Left hindlimb (tissue), 1 donor: ENCODE measurements around the gene C2orf92.
"Not testable (repeated sequence)": the region's sequence is repeated elsewhere in the genome, so short reads cannot be mapped to it uniquely, and the experiment has no call there.

Experiments
- DNase-seq: peaks from one replicate; pipeline ENCODE4 v3.0.0-alpha.2; 2018

C2orf92 gene

DNA sequence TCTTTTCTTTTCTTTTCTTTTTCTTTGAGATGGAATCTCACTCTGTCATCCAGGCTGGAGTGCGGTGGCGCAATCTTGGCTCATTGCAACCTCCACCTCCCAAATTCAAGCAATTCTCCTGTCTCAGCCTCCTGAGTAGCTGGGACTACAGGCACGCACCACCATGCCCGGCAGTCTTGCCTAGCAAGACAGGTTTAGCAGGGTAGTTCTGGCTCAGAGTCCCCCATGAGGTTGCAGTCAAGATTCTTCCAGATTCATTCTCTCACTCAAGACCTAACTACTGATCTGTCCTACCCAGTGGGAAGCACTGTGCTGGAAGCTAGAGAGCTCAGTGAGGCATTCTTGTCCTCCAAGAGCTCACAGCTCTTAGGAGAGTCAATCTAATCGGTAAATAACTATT is 26.2 kb downstream of the C2orf92 start:
- no peak for DNase-seq

DNA sequence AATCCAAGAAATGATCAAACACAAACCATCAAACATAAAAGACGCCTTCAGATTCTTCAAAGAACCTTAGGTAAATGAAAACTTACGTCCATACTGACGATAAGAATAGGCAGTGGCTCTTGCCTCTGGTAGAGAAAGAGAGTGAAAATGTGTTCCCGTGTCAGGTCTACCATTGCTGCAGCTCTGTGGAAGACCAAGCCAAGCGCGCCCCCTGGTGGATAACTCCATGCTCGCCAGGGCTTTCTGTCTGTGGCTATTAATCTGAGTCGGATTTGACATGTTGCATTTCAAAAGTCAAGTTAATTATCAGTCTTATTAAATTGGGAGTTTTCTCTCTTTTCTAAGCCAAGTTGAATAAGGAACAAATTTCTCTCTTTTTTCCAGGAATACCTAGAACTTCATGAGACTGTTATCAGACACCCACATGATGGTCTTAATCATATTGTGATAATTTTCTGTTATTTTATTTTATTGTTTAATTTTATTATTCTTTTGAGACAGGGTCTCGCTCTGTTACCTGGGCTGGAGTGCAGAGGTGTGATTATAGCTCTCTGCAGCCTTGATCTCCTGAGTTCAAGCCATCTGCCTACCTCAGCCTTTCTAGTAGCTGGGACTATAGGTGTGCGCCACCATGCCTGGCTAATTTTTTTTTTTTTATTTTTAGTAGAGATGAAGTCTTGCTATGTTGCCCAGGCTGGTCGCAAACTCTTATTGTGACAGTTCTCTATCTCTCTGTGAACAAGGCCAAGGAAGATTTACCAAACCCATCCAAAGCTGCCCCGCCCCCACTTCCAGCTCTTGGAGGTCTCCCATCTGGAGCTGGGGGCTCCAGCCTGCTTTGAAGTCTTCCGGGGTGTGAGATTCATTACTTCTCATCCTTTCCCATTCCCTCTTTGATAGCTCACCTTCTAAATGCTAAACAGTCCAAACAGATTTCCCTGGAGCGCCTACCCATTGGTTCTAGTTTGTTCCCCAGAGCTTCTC is 28.0 kb downstream of the C2orf92 start:
- peak; percentile 86 for DNase-seq

DNA sequence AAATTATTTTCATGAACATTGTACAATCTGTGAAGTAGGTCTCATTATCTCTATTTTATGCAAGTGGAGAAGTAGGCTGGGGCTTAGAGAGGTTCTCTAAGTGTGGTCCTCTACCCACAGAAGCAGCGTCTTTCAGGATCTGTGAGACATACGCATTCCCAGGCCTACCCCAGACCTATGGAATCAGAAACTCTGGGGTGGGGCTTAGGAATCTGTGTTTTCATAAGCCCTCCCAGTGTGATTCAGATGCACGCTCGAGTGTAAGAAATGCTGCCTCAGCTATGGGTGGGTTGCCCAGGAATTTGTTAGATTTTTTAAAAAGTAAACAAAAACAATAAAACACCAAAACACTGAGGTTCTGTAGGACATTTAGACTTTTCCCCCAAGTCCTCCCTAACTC is 29.0 kb downstream of the C2orf92 start:
- no peak for DNase-seq

DNA sequence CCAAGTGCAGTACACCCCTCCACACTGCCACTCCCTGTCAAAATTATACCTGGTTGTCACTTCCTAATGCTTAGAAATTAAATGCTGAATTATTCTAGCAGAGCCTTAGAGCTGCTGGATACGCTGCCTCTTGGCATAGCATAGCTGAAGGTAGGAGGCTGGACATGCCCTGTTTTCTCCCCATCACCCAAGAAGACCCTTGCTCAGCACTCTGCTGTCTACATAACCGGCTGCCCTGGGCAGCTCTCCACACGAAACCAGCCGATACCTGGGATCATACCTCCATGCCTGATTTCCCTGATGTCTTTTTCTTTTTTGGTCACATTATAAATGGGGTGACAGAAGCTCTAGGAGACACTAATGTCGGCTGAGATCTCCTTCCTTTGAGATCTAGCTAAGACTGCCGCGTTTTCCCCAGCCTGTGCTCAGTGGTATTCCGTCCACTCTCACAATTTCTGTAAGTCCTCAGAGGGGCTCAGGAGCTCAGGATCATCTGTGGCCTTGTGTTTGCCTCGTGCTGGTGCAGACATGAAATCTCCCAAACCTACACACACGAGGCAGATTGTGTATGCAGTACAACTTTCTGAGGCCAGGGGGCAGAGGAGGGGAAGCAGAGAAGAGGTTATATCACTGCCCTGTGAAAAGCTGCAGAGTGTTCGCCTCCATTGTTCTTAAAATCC is 30.4 kb downstream of the C2orf92 start:
- peak; percentile 67 for DNase-seq

DNA sequence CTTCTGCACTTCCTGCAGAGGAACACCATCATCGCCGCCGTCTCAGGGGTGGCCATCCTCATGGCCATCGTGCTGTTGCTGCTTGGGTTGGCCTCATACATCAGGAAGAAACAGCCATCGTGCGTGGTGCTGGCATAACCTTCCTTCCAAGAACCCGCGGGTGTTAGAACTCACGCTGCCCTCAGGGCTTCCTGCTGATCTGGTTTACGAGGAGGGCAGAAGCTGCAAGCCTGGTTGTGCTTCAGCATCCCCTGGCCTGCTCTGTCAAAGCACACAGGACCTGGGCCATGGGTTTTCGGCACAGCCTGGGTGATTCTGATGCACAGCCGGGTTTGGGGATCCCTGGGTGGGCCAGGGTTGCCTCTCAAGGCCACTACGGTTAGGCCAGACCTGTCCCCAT is 31.7 kb downstream of the C2orf92 start:
- no peak for DNase-seq

DNA sequence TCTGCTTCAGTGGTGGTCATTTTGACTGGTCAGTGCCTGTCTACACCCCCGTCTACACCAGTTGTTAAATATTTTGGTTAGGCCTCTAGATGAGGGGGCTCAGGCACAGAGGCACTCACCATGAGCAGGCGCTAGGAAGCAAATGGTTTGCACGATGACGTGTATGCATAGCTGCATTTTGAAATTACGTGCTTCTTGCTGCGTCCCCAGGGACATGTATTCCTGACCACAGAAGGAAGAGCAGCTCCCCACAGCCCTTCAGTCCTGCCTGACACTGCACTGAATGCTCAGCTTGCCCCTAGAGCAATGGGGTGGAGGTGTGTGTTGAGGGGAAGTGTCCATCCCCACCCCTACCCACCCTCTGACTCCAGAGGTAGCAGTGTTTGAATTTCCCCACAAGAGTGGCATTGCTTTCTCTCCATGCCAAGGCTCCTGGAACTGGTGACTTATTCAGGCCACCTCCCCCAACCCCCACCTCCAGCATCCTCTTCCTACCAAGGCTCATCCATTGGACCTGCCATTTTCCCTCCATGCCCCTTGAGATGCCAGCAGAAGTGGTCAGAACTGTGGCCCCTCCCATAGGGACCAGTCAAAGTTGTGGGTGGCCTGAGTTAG is 32.4 kb downstream of the C2orf92 start:
- DNase-seq = no peak

DNA sequence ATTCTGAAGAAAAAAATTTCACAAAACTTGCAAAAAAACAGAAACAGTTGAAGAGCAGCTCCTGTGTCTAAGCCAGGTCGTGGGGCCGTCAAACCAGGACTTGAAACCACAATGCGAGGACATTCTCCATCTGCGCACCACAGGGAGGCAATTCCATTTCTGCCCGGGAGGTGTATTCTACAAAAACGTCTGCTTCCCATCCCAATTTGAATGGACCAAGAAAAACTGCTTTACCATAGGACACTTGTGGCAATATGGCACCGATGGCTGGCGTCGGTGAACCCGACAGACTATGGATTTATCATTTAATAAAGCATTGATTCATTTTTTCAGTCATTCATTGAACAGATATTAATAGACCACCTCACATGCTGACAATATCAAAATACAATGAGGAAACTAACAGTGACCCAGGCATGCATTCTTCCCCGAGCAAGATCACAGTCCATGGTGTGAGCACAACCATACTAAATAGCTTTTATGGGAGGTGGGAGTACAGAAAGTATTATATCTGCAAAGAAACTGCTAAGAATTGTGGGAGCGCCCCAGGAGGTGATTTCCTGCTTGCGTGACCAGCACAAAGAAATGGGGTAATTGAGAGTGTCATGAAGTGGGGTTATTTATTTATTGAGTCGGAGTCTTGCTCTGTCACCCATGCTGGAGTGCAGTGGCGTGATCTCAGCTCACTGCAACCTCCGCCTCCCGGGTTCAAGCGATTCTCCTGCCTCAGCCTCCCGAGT is 33.4 kb downstream of the C2orf92 start:
- DNase-seq = no peak

DNA sequence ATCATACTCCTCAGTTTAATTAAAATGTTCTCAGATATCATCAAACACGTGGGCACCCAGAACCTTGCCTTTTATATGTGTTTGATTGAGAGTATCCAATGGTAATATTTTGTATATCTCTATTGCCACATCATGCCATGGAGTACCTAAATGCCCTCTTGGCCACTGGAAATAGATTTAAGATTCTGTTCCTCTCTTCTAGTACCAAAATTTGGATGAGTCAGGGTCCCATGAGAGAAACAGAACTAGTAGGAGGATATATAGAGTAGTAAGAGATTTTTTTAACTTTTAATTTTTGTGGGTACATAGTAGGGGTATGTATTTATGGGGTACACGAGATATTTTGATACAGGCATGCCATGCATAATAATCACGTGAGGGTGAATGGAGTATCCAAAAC is 34.2 kb downstream of the C2orf92 start:
- no peak for DNase-seq

DNA sequence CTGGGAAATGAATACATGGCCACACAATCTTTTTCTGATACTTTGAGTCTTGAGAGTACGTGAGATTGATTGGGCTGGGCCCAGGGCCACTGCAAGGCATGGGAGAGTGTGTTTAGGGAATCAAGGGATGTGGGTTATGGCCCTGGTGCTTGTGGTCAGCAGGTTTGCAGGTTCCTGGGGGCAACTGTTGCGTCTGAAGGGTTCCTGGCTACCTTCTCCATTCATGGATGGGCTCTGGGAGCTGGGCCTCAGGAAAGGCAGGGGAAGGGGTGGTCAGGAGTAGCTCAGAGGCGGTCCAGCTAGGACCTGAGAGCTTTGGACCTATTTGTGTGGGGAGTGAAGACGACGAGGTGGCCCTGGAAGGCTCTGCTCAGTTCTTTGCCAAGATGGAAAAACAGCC is 35.5 kb downstream of the C2orf92 start:
- no peak for DNase-seq

DNA sequence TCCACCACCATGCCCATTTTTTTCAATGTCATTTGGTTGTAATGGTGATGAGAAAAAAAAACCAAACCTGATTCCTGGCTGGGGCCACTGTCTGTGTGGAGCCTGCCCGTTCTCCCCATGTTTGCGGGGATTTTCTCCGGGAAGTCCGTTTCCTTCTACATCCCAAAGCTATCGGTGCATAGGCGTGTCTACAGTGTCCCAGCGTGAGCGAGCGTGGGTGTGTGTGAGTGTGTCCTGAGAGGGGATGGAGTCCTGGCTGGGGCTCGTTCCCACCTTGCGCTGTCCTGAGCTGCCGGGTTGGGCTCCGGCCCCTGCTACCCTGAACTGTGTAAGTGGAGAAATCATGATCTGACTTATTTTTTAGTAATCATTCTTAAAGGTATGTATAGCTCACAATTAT is 36.6 kb downstream of the C2orf92 start:
- no peak for DNase-seq

DNA sequence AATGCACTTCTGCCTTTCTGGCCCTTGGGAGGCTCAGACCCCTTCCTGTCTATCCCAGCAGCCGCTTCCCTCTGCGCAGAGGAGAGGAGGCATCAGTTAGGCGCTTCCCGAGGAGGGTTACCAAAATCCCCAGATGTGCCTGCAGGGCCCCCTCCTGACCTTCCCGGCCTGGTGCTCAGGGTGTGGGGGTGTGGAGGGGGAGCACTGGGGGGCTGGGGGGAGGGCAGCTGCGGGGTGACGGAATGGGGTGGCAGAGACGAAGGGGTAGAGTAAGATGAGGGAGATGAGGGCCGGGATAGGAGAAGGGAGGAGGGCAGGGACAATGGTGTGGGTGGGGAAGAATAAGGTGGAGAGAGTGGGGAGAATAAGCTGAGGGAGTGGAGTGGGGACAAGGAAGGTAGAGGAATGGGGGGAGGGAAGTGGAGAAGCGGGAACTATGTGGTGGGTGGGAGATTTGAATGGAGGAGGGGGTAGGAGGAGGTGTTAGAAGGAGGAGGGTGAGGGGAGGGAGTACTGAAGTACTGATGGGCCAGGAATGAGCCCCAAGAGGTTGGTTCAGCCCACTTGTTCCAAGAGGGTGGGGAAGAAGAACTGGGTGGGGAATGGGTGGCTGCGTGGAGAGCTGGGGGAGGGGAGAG is 37.3 kb downstream of the C2orf92 start:
- no peak for DNase-seq

DNA sequence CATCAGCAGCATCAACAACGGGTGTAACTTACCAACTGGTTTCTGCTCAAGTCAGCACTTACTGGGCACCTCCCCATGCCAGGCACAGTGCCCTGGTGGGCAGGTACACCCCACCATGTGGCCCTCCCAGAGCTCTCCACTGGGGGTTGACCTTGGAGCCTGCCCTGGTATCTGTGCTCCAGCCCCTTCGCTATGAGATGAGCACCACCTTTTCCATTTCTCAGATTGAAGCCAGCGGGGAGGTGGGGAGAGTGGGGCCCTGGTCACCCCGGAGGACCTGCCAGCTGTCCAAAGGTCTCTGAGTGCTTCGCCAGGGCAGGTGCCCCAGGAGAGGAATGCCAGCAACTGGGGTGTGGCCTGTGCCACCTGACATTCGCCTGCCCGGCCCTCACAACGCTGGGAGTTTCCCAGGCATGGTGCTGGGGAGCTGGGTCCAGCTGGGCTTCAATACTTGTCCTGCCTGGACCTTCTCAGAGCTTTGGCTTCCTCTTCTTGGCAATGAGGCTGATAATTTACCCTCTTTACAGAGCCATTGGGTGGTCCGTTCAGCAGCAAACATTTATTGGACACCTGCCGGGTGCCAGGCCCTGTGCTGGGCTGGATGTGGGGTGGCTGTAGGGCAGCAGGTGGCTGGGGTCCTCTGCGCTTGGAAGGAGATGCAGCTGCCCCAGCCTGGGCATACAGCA is 38.0 kb downstream of the C2orf92 start:
- DNase-seq = no peak

DNA sequence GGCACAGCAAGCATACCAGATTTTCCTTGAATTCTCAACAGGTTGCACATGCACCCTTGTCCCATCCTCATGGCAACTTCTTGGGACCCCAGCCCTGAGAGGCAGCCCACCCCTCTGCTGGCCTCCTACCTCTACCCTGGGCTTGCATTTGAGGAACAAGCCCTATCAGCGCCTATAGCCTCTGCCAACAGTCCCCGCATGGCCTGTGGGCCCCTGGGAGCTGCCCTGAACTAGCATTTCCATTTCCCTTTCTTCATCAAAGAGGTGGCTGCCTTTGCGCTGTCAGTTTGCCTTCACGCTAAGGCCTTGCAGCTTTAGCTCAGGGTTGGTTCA is 38.5 kb downstream of the C2orf92 start:
- DNase-seq = no peak

DNA sequence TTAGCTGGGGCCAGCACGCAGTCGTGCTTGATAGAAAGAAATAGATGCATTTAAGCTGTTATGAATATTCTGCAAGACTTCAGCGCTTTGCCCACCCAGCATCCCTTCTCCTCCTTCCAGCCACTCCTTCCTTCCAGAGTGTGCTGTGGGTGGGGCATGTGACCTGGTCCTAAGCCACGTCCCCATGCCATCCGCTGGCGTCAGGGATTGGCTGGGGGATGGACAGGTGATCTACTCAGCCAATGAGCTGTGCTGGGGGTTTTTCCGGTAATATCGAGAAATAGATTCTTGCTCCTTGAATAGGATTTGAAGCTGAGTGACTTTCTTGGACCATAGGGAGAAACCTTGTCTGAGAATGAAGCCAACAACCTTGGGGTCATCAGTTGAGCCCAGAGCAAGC is 39.1 kb downstream of the C2orf92 start:
- DNase-seq = no peak

DNA sequence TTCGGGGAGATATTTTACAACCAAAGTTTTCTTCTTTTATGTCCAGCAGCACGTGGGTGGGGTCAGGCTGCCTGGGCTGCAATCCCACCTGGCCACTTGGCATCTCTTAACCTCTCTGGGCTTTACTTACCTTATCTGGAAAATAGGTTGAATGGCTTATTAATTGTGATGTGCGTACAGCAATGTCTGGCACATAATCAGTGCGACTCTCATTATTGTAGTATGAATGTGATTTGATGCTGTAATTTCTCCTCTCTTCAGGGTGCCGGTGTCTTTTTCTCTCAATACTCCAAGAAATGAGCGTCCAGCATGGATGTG is 41.8 kb downstream of the C2orf92 start:
- no peak for DNase-seq

DNA sequence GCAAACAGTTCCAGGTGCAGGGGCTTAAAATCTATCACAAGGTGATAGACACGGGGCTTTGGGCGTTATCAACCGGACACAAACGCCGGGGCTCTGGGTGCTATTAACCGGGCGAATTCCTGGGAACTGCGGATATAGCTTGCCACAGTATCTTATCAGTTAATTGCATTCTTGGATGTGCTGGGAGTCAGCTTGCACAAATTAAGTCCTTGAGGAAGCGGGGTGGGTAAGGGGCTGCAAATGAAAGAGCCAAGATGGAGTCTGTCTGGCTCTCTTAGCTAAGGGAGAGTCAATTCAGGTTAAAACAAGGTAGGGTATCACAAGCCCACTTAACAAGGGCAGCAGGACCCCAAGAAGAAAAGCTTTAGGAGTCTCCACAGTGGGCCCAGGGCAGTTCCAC is 42.7 kb downstream of the C2orf92 start:
- not testable (repeated sequence) for DNase-seq

DNA sequence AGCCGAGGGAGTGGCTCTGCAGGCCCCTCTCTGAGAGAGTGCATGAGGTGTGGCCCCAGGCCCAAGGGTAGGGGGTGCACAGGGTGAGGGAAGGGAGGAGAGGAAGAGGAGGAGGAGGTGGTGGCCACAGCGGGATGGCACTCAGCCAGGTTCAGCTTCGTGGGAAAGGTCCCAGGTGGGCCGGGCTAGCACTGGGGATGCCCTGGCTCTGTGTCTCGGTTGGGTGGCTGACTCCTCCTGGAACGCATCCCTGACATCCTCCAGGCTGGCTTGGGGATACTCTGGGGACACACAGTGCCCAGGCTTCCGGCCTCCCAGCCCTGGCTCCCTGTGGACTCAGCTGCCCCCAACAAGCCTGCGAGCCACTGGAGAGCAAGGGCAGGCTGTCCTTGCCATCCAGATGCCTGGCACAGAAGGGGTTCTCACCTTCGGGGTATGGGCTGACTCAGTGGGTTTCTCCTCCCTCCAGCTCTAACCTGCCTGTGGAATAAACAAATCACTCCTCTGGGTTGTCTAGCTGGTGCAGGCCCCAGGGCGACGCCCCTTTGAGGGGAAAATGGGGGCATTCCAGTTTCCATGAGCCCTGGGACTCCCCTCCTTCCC is 43.3 kb downstream of the C2orf92 start:
- DNase-seq = no peak

DNA sequence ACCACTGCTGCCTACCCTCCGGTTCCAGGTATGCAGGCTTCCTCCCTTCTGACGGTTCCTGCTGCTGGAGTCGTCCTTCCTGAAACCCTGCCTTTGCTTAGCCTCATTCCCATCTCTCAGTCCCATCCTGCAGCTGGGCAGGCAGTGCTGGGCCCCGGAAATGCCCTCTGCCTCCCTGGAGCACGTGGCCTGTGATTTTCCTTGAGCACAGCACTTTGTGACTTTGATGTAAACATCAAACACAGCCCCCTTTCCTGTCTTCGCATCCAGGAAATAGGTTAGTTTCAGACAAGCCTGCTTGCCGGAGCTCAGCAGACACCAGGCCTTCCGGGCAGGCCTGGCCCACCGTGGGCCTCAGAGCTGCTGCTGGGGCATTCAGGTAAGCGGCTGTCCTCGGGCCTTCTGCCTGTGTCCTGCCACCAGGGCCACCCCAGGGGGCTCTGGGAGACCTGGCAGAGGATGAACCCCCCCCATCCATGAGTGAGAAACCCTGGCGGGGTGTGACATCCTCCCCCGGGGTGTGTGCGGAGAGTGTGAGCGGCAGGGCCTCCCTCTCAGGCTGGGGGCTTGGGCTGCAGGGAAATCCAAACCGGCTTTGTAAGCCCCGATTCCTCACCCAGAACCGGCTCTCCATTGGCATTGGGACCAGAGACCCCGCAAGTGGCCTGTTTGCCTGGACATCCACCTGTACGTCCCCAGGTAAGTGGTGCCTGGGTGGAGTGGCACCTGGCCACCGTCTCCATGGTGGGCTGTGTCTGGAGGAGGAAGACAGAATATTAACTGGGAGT is 44.0 kb downstream of the C2orf92 start, which contains the start of gene ZAP70:
ZAP70 (plus strand) TSS at position 281 of the 788 bp plus-strand sequence. CDS start 10,461 bp downstream, outside the sequence.
- no peak for DNase-seq

DNA sequence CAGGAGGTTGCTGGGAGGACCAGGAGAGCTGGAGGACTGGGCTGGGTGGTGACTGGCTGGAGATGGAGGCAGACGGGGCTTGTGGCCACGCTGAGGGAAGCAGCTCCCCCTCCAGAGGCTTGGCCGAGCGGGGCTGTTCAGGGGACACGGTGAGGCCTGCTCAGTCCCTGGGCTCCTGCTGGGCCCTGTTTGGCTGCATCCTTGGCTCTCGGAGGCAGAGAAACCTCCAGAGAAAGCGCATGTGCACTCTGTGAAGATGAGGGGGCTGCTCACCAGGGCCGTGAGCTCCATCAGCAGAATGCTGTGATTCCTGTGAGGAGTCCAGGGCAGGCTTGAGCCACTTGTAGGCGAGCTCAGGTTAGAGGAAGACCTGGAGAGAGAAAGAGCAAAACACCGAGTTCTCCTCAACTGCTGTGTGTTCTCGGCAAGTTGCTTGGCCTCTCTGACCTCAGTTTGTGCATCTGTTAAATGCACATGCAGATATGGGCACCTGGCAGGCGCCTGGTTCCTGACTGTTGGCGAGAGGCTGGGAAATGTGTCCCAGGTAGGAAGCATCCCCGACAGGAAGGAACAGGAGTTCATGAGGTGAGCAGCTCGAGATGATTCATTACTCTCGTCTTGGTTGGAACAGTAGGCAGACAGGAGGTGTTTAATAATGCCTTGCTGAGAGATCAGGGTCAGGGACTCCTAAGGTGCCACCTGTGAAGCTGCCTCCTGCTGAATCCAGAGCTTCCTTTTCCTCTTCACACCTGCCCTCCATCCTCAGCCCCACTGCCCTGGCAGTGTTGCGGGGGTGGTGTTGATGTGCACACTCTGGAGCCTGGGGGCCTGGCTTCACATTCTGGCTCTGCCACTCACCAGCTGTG is 44.8 kb downstream of the C2orf92 start:
- no peak for DNase-seq
